GM23338 (cell line): Measurements from ENCODE around the gene NCOA6. TPM values are rescaled to one million over a fixed set of nuclear protein-coding genes. Genes with fewer than 3 reads are reported as not detected.

ENCODE experiments used
- ATAC-seq: fragments of 200-7000 bp; cut with Tn5 transposase; 3 replicates; pipeline ENCODE4 v1.9.1; 2020
- DNase-seq: peaks from one replicate; pipeline ENCODE4 v3.0.0-alpha.2; 2015; ENCODE audit warnings: low spot score
- H2AFZ ChIP-seq: fragments of 200-600 bp; sonication (generic); 2 replicates; pipeline ENCODE4 v1.8.0; 2016; ENCODE audit warnings: antibody characterized with exemption, mild to moderate bottlenecking, moderate library complexity
- H3F3A ChIP-seq: fragments of 200-600 bp; sonication (generic); replicated peaks from 2 replicates; pipeline ENCODE4 v1.8.0; 2017; ENCODE audit warnings: antibody characterized with exemption, mixed run types, low read depth
- H3K27ac ChIP-seq: fragments of 200-600 bp; sonication (generic); 2 replicates; pipeline ENCODE4 v1.6.1; 2016; ENCODE audit warnings: low read depth
- H3K27me3 ChIP-seq: fragments of 200-600 bp; sonication (generic); 2 replicates; pipeline ENCODE4 v1.8.0; 2016; ENCODE audit warnings: mild to moderate bottlenecking, mixed run types, moderate library complexity; ENCODE audit not compliant: insufficient read depth
- H3K36me3 ChIP-seq: fragments of 200-600 bp; sonication (generic); 2 replicates; pipeline ENCODE4 v1.8.0; 2016; ENCODE audit warnings: mild to moderate bottlenecking; ENCODE audit not compliant: insufficient read depth
- H3K4me1 ChIP-seq: fragments of 200-600 bp; sonication (generic); 2 replicates; pipeline ENCODE4 v1.8.0; 2016; ENCODE audit warnings: mild to moderate bottlenecking, moderate library complexity; ENCODE audit not compliant: insufficient read depth
- H3K4me2 ChIP-seq: fragments of 200-600 bp; sonication (generic); 2 replicates; pipeline ENCODE4 v1.7.1; 2017; ENCODE audit warnings: mixed run types
- H3K4me3 ChIP-seq: fragments of 200-600 bp; sonication (generic); 2 replicates; pipeline ENCODE4 v1.6.1; 2016; ENCODE audit warnings: mixed run types
- H3K79me2 ChIP-seq: fragments of 200-600 bp; sonication (generic); replicated peaks from 2 replicates; pipeline ENCODE4 v1.8.0; 2017; ENCODE audit warnings: mild to moderate bottlenecking; ENCODE audit not compliant: insufficient read depth
- H3K9me2 ChIP-seq: fragments of 200-600 bp; sonication (generic); 2 replicates; pipeline ENCODE4 v1.8.0; 2017; ENCODE audit not compliant: insufficient read depth
- H4K20me1 ChIP-seq: fragments of 200-600 bp; sonication (generic); replicated peaks from 2 replicates; pipeline ENCODE4 v1.8.0; 2017; ENCODE audit warnings: mild to moderate bottlenecking; ENCODE audit not compliant: insufficient read depth
- H3K27ac Mint-ChIP-seq: 2 replicates; pipeline ENCODE4 v1.8.0; 2020; ENCODE audit warnings: inconsistent platforms, mild to moderate bottlenecking, moderate library complexity, mixed read lengths
- H3K27me3 Mint-ChIP-seq: 3 replicates; pipeline ENCODE4 v1.8.0; 2022; ENCODE audit warnings: low read depth, mild to moderate bottlenecking, moderate library complexity, mixed read lengths, inconsistent platforms; ENCODE audit not compliant: insufficient read depth, poor library complexity
- H3K36me3 Mint-ChIP-seq: 3 replicates; pipeline ENCODE4 v1.8.0; 2021; ENCODE audit warnings: low read depth, mild to moderate bottlenecking, inconsistent platforms, moderate library complexity, mixed read lengths
- H3K4me1 Mint-ChIP-seq: 3 replicates; pipeline ENCODE4 v1.8.0; 2020; ENCODE audit warnings: mild to moderate bottlenecking, inconsistent platforms, mixed read lengths
- H3K4me3 Mint-ChIP-seq: 3 replicates; pipeline ENCODE4 v1.8.0; 2021; ENCODE audit warnings: moderate library complexity, mild to moderate bottlenecking, inconsistent platforms, mixed read lengths
- H3K9me3 Mint-ChIP-seq: 3 replicates; pipeline ENCODE4 v1.8.0; 2020; ENCODE audit warnings: moderate library complexity, mild to moderate bottlenecking, inconsistent platforms, mixed read lengths
- CREB1 ChIP-seq: fragments of 250-450 bp; sonication (Bioruptor Pico); IDR thresholded peaks from 2 replicates; pipeline ENCODE4 v1.5.0; 2020; ENCODE audit warnings: low read depth, mild to moderate bottlenecking, moderate library complexity
- EZH2phosphoT487 ChIP-seq: fragments of 200-600 bp; sonication (generic); IDR thresholded peaks from one replicate; pipeline ENCODE4 v1.8.1; 2018; ENCODE audit warnings: antibody characterized with exemption; ENCODE audit not compliant: unreplicated experiment
- JUNB ChIP-seq: IDR thresholded peaks from one replicate; pipeline ENCODE4 v1.6.1; 2016; ENCODE audit warnings: antibody characterized with exemption; ENCODE audit not compliant: unreplicated experiment
- POLR2AphosphoS5 ChIP-seq: IDR thresholded peaks from 2 replicates; pipeline ENCODE4 v1.6.1; 2016; ENCODE audit warnings: antibody characterized with exemption, low read depth
- REST ChIP-seq: IDR thresholded peaks from one replicate; pipeline ENCODE4 v1.6.1; 2018; ENCODE audit warnings: antibody characterized with exemption; ENCODE audit not compliant: unreplicated experiment
- ZNF114 ChIP-seq: fragments of 250-450 bp; sonication (Bioruptor Pico); IDR thresholded peaks from 2 replicates; pipeline ENCODE4 v1.5.0; 2020; ENCODE audit warnings: mild to moderate bottlenecking, moderate library complexity
- ZNF331 ChIP-seq: fragments of 250-450 bp; sonication (Bioruptor Pico); IDR thresholded peaks from 2 replicates; pipeline ENCODE4 v1.5.0; 2020; ENCODE audit warnings: low read depth, mild to moderate bottlenecking, moderate library complexity
- ZNF462 ChIP-seq: fragments of 250-450 bp; sonication (Bioruptor Pico); IDR thresholded peaks from 2 replicates; pipeline ENCODE4 v1.5.0; 2020; ENCODE audit warnings: mild to moderate bottlenecking, moderate library complexity
- polyA plus RNA-seq: library from polyadenylated mRNA; unstranded; fragments of >200 nt; fragmentation: Nextera tagmentation; extraction: Ambion mirVana; gene quantifications from 2 replicates; pipeline ENCODE4 v1.2.1, GENCODE V29; 2016
- total RNA-seq: library from RNA; depleted of rRNA; stranded (reverse); fragments of >200 nt; shearing (Covaris generic); gene quantifications from 2 replicates; pipeline ENCODE4 v1.2.3, GENCODE V29; 2014
- TF ChIP-seq, protein P1 (sequence below), 2 experiments: fragments of 200-600 bp in 1 of 2; sonication (generic) in 1 of 2; conservative IDR thresholded peaks; 2 replicates each; pipeline versions ENCODE4 v1.5.1 to v1.6.1; 2016 to 2017; ENCODE audit warnings: antibody characterized with exemption in 2 of 2, low read depth in 2 of 2, mild to moderate bottlenecking in 2 of 2, moderate library complexity in 1 of 2

NCOA6 gene
- total and polyA plus RNA-seq, 2 experiments from 2014 or later, result 10.6 to 17.4 TPM

- no peak for TF ChIP-seq ZNF462
- TF ChIP-seq, protein P1, sequence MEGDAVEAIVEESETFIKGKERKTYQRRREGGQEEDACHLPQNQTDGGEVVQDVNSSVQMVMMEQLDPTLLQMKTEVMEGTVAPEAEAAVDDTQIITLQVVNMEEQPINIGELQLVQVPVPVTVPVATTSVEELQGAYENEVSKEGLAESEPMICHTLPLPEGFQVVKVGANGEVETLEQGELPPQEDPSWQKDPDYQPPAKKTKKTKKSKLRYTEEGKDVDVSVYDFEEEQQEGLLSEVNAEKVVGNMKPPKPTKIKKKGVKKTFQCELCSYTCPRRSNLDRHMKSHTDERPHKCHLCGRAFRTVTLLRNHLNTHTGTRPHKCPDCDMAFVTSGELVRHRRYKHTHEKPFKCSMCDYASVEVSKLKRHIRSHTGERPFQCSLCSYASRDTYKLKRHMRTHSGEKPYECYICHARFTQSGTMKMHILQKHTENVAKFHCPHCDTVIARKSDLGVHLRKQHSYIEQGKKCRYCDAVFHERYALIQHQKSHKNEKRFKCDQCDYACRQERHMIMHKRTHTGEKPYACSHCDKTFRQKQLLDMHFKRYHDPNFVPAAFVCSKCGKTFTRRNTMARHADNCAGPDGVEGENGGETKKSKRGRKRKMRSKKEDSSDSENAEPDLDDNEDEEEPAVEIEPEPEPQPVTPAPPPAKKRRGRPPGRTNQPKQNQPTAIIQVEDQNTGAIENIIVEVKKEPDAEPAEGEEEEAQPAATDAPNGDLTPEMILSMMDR (conservative IDR thresholded peaks at IDR 0.05; ENCODE audit: low read depth in 2 of 2), result no peak
- TF ChIP-seq ZNF331, result no peak
- no peak for TF ChIP-seq ZNF114 (CRISPR knock-in tag)
Observed at GRCh38 chr20:34776177-34776576, 49.3 kb downstream of the NCOA6 start (continued).

GRCh38 chr20:34774886-34775285, 50.6 kb downstream of the NCOA6 start:
- ATAC-seq (no peak), DNase-seq (no peak)
- H3K36me3 ChIP-seq, result no peaks in the 10 kb centered on the region
- H3K27ac ChIP-seq, result no peak overlapping the region
- Mint-ChIP-seq H3K4me1 (no peaks in the 10 kb centered on the region), H3K27me3 (peaks cover 5% of the 10 kb centered on the region), H3K36me3 (no peaks in the 10 kb centered on the region), H3K9me3 (no peaks in the 10 kb centered on the region), H3K4me3 (no peak overlapping the region), H3K27ac (no peak overlapping the region)
- H3K4me3 ChIP-seq, result no peak overlapping the region
- no peaks in the 10 kb centered on the region for H3K27me3 ChIP-seq
- no peaks in the 10 kb centered on the region for H4K20me1 ChIP-seq
- H3K79me2 ChIP-seq, result no peaks in the 10 kb centered on the region
- H3K4me1 ChIP-seq, result no peaks in the 10 kb centered on the region
- H3K4me2 ChIP-seq, result no peak overlapping the region
- no peak overlapping the region for H2AFZ ChIP-seq
- no peak for TF ChIP-seq ZNF331
- no peak for TF ChIP-seq POLR2AphosphoS5
- TF ChIP-seq REST, result no peak
- TF ChIP-seq EZH2phosphoT487, result no peak
- TF ChIP-seq JUNB, result no peak
- TF ChIP-seq CREB1 (CRISPR knock-in tag), result no peak
- TF ChIP-seq ZNF114 (CRISPR knock-in tag), result no peak
- H3F3A ChIP-seq, result no peaks in the 10 kb centered on the region
- H3K9me2 ChIP-seq, result no peaks in the 10 kb centered on the region
